ENCODE measurements around the gene EHD3.

The EHD3 gene

DNA sequence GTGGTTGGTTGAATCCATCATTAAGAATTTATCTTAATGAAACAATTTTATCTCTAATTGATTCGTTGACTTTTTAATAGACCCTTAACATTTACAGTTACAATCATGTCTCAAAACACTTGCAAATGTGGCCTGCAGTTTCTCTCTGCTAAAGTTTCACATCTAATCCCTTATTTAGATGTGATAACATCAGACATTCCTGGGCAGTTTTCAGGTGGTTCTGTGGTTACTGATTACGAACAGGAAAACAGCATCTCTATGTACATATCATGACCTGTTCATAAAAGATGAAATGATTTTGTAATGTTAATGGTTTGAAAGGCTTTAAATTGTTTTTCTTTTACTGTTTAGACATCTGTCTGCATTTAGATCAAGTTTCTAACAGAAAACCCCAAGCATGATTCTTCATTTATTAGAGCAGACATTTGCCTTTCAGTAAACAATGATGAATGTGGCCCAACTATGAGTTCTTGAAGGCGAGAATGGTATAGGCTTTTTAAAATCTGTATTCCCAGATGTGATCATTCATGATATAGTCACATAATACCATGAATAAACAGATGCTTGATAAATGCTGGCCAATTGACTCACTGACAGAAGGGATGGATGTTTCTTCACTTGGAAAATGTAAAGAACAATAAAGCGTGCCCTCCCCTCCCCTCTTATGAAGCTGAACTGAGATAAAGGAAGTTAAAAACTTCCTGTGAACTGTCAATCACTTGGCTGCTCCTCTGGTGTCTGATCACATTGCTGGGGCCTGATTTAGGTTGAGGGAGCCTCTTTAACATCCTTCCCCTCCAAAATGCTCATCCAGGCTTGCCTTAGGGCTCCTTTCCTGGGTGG, 20.1 kb upstream of the EHD3 start:
- TF ChIP-seq, protein P1, sequence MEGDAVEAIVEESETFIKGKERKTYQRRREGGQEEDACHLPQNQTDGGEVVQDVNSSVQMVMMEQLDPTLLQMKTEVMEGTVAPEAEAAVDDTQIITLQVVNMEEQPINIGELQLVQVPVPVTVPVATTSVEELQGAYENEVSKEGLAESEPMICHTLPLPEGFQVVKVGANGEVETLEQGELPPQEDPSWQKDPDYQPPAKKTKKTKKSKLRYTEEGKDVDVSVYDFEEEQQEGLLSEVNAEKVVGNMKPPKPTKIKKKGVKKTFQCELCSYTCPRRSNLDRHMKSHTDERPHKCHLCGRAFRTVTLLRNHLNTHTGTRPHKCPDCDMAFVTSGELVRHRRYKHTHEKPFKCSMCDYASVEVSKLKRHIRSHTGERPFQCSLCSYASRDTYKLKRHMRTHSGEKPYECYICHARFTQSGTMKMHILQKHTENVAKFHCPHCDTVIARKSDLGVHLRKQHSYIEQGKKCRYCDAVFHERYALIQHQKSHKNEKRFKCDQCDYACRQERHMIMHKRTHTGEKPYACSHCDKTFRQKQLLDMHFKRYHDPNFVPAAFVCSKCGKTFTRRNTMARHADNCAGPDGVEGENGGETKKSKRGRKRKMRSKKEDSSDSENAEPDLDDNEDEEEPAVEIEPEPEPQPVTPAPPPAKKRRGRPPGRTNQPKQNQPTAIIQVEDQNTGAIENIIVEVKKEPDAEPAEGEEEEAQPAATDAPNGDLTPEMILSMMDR (IDR thresholded peaks at IDR 0.05): no peak
- peaks cover 24% of the 10 kb centered on the region for H3K4me1 Mint-ChIP-seq
- no peaks in the 10 kb centered on the region for H3K9me3 Mint-ChIP-seq
- no peak overlapping the region for H3K27ac Mint-ChIP-seq
- no peaks in the 10 kb centered on the region for H3K36me3 Mint-ChIP-seq (ENCODE audit: low read depth)
- H3K27me3 Mint-ChIP-seq (ENCODE audit: low read depth, poor library complexity): peaks cover 12% of the 10 kb centered on the region
- no peak overlapping the region for H3K4me3 Mint-ChIP-seq
- no peak for DNase-seq

DNA sequence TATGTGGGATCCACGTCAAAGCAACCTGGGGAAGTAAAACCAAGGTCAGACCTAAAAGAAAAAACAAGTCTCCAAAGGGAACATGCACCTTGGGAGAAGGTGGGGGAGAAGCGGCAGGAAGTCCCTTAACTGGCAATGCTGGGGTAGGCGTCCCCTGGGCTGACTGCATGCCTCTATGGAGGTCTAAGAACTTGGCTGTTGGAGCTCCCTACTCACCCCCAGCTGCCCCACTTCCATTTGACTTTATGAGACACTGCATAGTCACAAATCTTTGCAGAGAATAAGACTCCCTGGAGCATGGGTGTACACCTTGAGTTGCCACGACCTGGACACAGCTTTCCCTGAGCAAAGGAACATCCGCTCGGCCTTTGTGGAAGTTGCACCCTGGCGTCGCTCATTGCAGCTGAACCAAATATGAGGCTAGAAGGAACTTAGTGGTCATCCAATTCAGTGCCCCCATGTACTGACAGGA, 19.5 kb upstream of the EHD3 start:
- Mint-ChIP-seq H3K4me3 (no peak overlapping the region), H3K4me1 (peaks cover 31% of the 10 kb centered on the region), H3K27ac (no peak overlapping the region), H3K9me3 (no peaks in the 10 kb centered on the region), H3K27me3 (ENCODE audit: low read depth, poor library complexity) (peaks cover 12% of the 10 kb centered on the region), H3K36me3 (ENCODE audit: low read depth) (no peaks in the 10 kb centered on the region)
- no peak for DNase-seq
- TF ChIP-seq, protein P1 (IDR thresholded peaks at IDR 0.05): no peak

DNA sequence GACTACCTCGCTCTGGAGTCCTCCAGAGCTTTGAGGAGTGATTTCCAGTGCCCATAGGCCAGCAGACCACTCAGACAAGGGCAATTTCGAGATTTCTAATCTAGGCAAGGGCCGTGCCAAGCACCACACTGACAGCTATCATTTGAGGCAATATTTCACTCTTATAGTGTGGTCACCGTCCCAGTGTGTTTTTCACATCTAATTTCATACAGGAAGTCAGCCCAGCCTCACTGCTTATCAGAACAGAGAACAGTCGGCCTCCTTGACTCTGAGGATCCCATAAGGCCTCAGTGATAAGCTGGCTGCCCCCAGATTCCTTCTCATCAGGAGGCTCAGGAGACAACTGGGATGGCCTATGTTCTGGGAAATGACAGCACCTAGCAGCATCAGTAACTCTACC, 17.2 kb upstream of the EHD3 start:
- DNase-seq: no peak
- H3K9me3 Mint-ChIP-seq: no peaks in the 10 kb centered on the region
- no peak overlapping the region for H3K27ac Mint-ChIP-seq
- TF ChIP-seq, protein P1 (IDR thresholded peaks at IDR 0.05): no peak
- no peaks in the 10 kb centered on the region for H3K36me3 Mint-ChIP-seq (ENCODE audit: low read depth)
- H3K4me1 Mint-ChIP-seq: peaks cover 37% of the 10 kb centered on the region
- H3K27me3 Mint-ChIP-seq (ENCODE audit: low read depth, poor library complexity): peaks cover 17% of the 10 kb centered on the region
- no peak overlapping the region for H3K4me3 Mint-ChIP-seq

DNA sequence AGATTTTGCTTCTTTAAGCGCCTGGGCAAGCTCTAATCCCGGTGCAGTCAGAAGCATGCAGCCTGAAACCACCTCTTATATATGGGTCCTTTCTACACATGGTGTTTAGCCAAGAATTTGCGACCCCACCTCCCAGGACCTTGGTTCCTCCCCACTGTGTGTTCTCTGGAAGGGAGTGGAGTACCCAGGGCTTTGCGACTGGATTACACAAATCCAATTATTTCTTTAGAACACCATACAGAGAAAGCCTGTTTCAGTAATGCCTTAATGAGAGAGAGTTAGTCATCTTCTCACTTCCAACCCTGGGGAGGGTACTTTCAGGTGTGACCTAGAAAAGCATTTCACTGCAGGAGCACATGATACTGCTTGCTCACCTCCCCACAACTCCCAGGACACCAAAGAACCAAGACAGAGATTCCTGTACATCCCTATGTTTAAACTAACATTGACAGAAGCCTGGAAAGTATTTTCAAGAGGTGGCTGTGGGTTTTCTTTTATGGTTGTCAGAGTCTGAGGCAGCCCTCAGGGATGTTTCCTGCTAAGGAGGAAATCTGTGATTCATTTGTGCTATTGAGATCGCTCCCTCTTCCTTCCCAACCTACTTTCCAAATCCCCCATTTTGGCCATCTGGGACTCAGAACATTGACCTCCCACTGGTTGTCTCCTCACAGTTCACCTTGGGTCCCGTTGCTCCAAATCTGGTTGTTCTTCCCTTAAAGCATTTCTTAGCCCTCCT, 16.3 kb upstream of the EHD3 start, which contains the start of gene CAPN14:
Gene CAPN14 (minus strand): TSS at position 51 of the 736 bp plus-strand sequence. CDS start 12,068 bp downstream, outside the sequence.
- Mint-ChIP-seq H3K36me3 (ENCODE audit: low read depth) (no peaks in the 10 kb centered on the region), H3K27me3 (ENCODE audit: low read depth, poor library complexity) (peaks cover 17% of the 10 kb centered on the region), H3K4me1 (peaks cover 37% of the 10 kb centered on the region), H3K9me3 (no peaks in the 10 kb centered on the region), H3K4me3 (no peak within 1 kb of the TSS), H3K27ac (peak within 1 kb of the TSS; percentile 33)
- no peak for DNase-seq
- TF ChIP-seq, protein P1 (IDR thresholded peaks at IDR 0.05): no peak

DNA sequence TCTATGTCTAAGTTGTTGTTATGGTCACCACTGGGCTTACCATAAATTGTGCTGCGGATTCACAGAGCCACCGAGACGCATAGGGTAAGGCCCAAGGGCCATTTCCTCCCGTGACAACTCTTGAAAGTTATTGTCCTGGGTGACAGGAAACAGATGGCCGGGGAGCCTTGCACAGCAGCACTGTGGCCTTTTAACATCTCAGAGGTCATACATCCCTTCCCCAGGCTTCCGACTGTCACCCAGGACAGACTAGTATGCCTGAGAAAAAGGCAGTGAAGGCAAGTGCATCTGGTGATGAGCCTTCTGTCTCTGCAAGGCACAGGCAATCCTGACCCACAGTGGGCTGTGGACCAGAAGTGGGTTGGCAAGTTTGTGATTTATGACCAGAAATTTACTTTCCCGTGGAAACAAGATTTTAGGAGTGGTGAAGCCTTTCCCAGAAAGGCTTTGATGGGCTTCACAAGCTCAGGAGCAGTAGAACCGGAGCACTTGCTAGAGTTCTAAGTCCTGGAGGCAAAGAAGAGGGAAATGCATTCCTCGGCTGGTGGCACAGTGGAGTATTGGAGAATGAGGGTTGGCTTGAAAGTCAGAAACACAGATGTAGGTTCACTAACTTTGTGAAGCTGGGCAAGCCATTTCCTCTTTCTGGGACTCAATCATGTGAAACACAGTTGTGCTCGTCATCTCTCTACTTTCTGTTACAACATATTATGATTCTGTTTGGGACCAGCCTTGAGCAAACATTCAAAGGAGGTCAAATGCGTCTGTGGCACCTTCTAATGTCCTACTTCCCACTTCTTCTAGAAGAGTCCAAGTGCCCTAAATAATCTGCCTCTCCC, 14.6 kb upstream of the EHD3 start:
- Mint-ChIP-seq H3K27me3 (ENCODE audit: low read depth, poor library complexity) (peaks cover 24% of the 10 kb centered on the region), H3K27ac (peak overlapping the region; percentile 33), H3K9me3 (no peaks in the 10 kb centered on the region), H3K4me1 (peaks cover 37% of the 10 kb centered on the region), H3K4me3 (no peak overlapping the region), H3K36me3 (ENCODE audit: low read depth) (no peaks in the 10 kb centered on the region)
- TF ChIP-seq, protein P1 (IDR thresholded peaks at IDR 0.05): no peak
- no peak for DNase-seq

All from nephron progenitor cell (in vitro differentiated cells).